HEK293 (cell line): Measurements from ENCODE around the gene ISY1.

ENCODE experiments used
- CTCF ChIP-seq: fragments of 450-650 bp; formaldehyde crosslinking; IDR thresholded peaks from 2 replicates; pipeline ENCODE4 v1.5.1; 2016; ENCODE audit warnings: missing biosample characterization, missing genetic modification characterization
- PBX3 ChIP-seq: sonication (generic); formaldehyde crosslinking; IDR thresholded peaks from 2 replicates; pipeline ENCODE4 v1.8.1; 2022; ENCODE audit warnings: mild to moderate bottlenecking, moderate library complexity, missing genetic modification reagents
- PRDM4 ChIP-seq: fragments of 450-650 bp; formaldehyde crosslinking; IDR thresholded peaks from 2 replicates; pipeline ENCODE4 v1.5.1; 2017; ENCODE audit warnings: missing biosample characterization, missing genetic modification characterization
- REST ChIP-seq: fragments of 450-650 bp; formaldehyde crosslinking; IDR thresholded peaks from 2 replicates; pipeline ENCODE4 v1.5.1; 2016; ENCODE audit warnings: missing biosample characterization, missing genetic modification characterization
- WT1 ChIP-seq: fragments of 450-650 bp; formaldehyde crosslinking; IDR thresholded peaks from 2 replicates; pipeline ENCODE4 v1.5.1; 2016; ENCODE audit warnings: missing biosample characterization, missing genetic modification characterization
- YY1 ChIP-seq: fragments of 450-650 bp; formaldehyde crosslinking; IDR thresholded peaks from 2 replicates; pipeline ENCODE4 v1.5.1; 2018; ENCODE audit warnings: missing biosample characterization, missing genetic modification characterization
- ZBTB11 ChIP-seq: fragments of 450-650 bp; formaldehyde crosslinking; conservative IDR thresholded peaks from 2 replicates; pipeline ENCODE4 v1.5.1; 2016; ENCODE audit warnings: low read depth, missing biosample characterization, missing genetic modification characterization
- ZBTB26 ChIP-seq: fragments of 450-650 bp; formaldehyde crosslinking; optimal IDR thresholded peaks from 2 replicates; pipeline ENCODE3; 2016; ENCODE audit warnings: missing biosample characterization, mild to moderate bottlenecking, missing genetic modification characterization
- ZNF23 ChIP-seq: fragments of 450-650 bp; formaldehyde crosslinking; IDR thresholded peaks from 2 replicates; pipeline ENCODE4 v1.5.1; 2016; ENCODE audit warnings: missing biosample characterization, missing genetic modification characterization, borderline replicate concordance
- ZNF274 ChIP-seq, 2 experiments: fragments of 200-500 bp in 1 of 2; fragments of 450-650 bp in 1 of 2; sonication (Bioruptor generic) in 1 of 2; formaldehyde crosslinking in 1 of 2; IDR thresholded peaks; 2 replicates each; pipeline versions ENCODE4 v1.5.1 to v1.6.1; 2014 to 2016; ENCODE audit warnings: borderline replicate concordance in 1 of 2, inconsistent platforms in 1 of 2, low read length in 1 of 2, missing biosample characterization in 1 of 2, missing genetic modification characterization in 1 of 2
- ZNF362 ChIP-seq: fragments of 450-650 bp; formaldehyde crosslinking; IDR thresholded peaks from 2 replicates; pipeline ENCODE4 v1.5.1; 2016; ENCODE audit warnings: missing biosample characterization, missing genetic modification characterization
- ZNF580 ChIP-seq: fragments of 450-650 bp; formaldehyde crosslinking; IDR thresholded peaks from 2 replicates; pipeline ENCODE4 v1.5.1; 2016; ENCODE audit warnings: missing biosample characterization, missing genetic modification characterization
- ZNF626 ChIP-seq: fragments of 450-650 bp; sonication (Bioruptor Pico); formaldehyde crosslinking; IDR thresholded peaks from 2 replicates; pipeline ENCODE4 v1.5.1; 2018; ENCODE audit warnings: missing biosample characterization, missing genetic modification characterization, inconsistent platforms
- TF ChIP-seq, protein P1 (sequence below): fragments of 450-650 bp; formaldehyde crosslinking; IDR thresholded peaks from 2 replicates; pipeline ENCODE4 v1.5.1; 2016; ENCODE audit warnings: missing biosample characterization, missing genetic modification characterization

GRCh38 chr3:129082026-129082425, 78.8 kb downstream of the ISY1 start:
- TF ChIP-seq CTCF (no peak), ZBTB26 (tag by site-specific recombination) (no peak), ZNF23 (tag by site-specific recombination) (no peak), ZNF626 (tag by site-specific recombination) (no peak), REST (tag by site-specific recombination) (no peak), ZNF274 (IDR thresholded peaks at IDR 0.05; ENCODE audit: low read length) (no peak), ZNF274 (tag by site-specific recombination; IDR thresholded peaks at IDR 0.05; ENCODE audit: borderline replicate concordance) (no peak), PBX3 (CRISPR knock-in tag) (no peak), ZNF580 (no peak), YY1 (no peak), WT1 (no peak), PRDM4 (no peak), ZNF362 (tag by site-specific recombination) (no peak), ZBTB11 (tag by site-specific recombination) (no peak)
- TF ChIP-seq, protein P1, sequence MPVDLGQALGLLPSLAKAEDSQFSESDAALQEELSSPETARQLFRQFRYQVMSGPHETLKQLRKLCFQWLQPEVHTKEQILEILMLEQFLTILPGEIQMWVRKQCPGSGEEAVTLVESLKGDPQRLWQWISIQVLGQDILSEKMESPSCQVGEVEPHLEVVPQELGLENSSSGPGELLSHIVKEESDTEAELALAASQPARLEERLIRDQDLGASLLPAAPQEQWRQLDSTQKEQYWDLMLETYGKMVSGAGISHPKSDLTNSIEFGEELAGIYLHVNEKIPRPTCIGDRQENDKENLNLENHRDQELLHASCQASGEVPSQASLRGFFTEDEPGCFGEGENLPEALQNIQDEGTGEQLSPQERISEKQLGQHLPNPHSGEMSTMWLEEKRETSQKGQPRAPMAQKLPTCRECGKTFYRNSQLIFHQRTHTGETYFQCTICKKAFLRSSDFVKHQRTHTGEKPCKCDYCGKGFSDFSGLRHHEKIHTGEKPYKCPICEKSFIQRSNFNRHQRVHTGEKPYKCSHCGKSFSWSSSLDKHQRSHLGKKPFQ (tag by site-specific recombination) = no peak
